Measurements from ENCODE around the gene ANXA8. TPM values are rescaled to one million over a fixed set of nuclear protein-coding genes. Genes with fewer than 3 reads are reported as not detected.
A peak's percentile ranks its signal among the peaks of the same experiment; 100 is the strongest.

Gene ANXA8
- total RNA-seq, 1 donor from 2014 or later = 15.0 TPM

- no peaks in the 10 kb centered on the region for H3K27me3 ChIP-seq (ENCODE audit: low read depth)
- no peak for DNase-seq
- no peak for ATAC-seq
- no peak for TF ChIP-seq CTCF (IDR thresholded peaks at IDR 0.05)
- H3K9me3 ChIP-seq = peaks cover 6% of the 10 kb centered on the region
- no peak overlapping the region for H3K27ac ChIP-seq
- H3K4me1 ChIP-seq = no peaks in the 10 kb centered on the region
- no peaks in the 10 kb centered on the region for H3K36me3 ChIP-seq
- intact Hi-C loops (cut with DNase I) = no loop called here
- H3K4me3 ChIP-seq = no peak overlapping the region
Measured at GRCh38 chr10:47440207-47440606, 43.7 kb downstream of the ANXA8 start.

- Histone ChIP-seq H3K4me3 (no peak overlapping the region), H3K27me3 (ENCODE audit: low read depth) (no peaks in the 10 kb centered on the region), H3K9me3 (no peaks in the 10 kb centered on the region), H3K4me1 (no peaks in the 10 kb centered on the region), H3K36me3 (no peaks in the 10 kb centered on the region), H3K27ac (no peak overlapping the region)
- peak; percentile 42 for DNase-seq
- intact Hi-C loops (cut with DNase I) = no loop called here
- peak; percentile 48 to 66 for ATAC-seq
- TF ChIP-seq CTCF (IDR thresholded peaks at IDR 0.05) = no peak
Measured at GRCh38 chr10:47438857-47439474, 44.9 kb downstream of the ANXA8 start.

GRCh38 chr10:47435081-47435480 lies 48.8 kb downstream of the ANXA8 start:
- ATAC-seq (no peak), DNase-seq (no peak)
- Histone ChIP-seq H3K27ac (no peak overlapping the region), H3K27me3 (ENCODE audit: low read depth) (no peaks in the 10 kb centered on the region), H3K4me1 (no peaks in the 10 kb centered on the region), H3K4me3 (no peak overlapping the region), H3K9me3 (no peaks in the 10 kb centered on the region), H3K36me3 (no peaks in the 10 kb centered on the region)
- TF ChIP-seq CTCF (IDR thresholded peaks at IDR 0.05) = no peak
- intact Hi-C loops (cut with DNase I) = no loop called here

GRCh38 chr10:47425813-47426419 lies 58.0 kb downstream of the ANXA8 start:
- no peaks in the 10 kb centered on the region for H3K9me3 ChIP-seq
- H3K27me3 ChIP-seq (ENCODE audit: low read depth) = no peaks in the 10 kb centered on the region
- H3K4me1 ChIP-seq = no peaks in the 10 kb centered on the region
- H3K27ac ChIP-seq = no peak overlapping the region
- TF ChIP-seq CTCF (IDR thresholded peaks at IDR 0.05) = no peak
- intact Hi-C loops (cut with DNase I) = no loop called here
- ATAC-seq (no peak), DNase-seq (no peak)
- no peak overlapping the region for H3K4me3 ChIP-seq
- no peaks in the 10 kb centered on the region for H3K36me3 ChIP-seq

GRCh38 chr10:47424231-47424630 lies 59.7 kb downstream of the ANXA8 start:
- Histone ChIP-seq H3K27ac (no peak overlapping the region), H3K4me3 (no peak overlapping the region), H3K4me1 (no peaks in the 10 kb centered on the region), H3K36me3 (no peaks in the 10 kb centered on the region), H3K9me3 (no peaks in the 10 kb centered on the region), H3K27me3 (ENCODE audit: low read depth) (peaks cover 3% of the 10 kb centered on the region)
- no peak for TF ChIP-seq CTCF (IDR thresholded peaks at IDR 0.05)
- no peak for ATAC-seq
- intact Hi-C loops (cut with DNase I) = no loop called here
- no peak for DNase-seq

Measured in lower lobe of right lung (tissue), 2 donors.